ENCODE data around the gene NAA16.

The NAA16 gene

DNA sequence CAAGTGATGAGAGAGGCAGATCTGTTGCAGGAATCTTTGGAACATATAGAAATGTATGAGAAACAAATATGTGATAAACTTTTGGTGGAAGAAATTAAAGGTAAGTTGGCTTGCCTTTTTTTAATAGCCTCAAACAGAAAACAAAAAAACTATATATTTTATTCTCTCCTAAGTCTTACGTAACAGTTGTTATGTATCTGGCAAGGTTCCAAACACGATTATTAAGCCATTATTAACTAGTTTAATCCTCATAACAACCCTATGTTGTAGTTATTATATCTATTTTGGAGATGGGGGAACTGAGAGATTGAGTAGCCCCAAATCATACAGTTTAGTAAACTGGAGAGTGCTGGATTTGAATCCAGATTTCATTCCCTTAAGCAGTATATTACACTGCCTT lies 14.7 kb downstream of the NAA16 start:
- Histone ChIP-seq H3K4me3 (IDR thresholded peaks at IDR 0.05; ENCODE audit: insufficient read depth, low read depth, low read length) (no peak overlapping the region), H3K4me1 (ENCODE audit: low read depth, poor library complexity, severe bottlenecking) (no peaks in the 10 kb centered on the region), H4K20me1 (ENCODE audit: insufficient read depth) (peaks cover 4% of the 10 kb centered on the region; the same call in 1 of the 2 replicates), H2AFZ (ENCODE audit: low read depth) (no peak overlapping the region), H3K27ac (no peak overlapping the region), H3K79me2 (ENCODE audit: insufficient read depth, low read depth) (peaks cover 4% of the 10 kb centered on the region; the same call in 1 of the 2 replicates), H3K36me3 (ENCODE audit: insufficient read depth) (no peaks in the 10 kb centered on the region), H3K9ac (no peak overlapping the region), H3K27me3 (ENCODE audit: insufficient read depth, low read depth) (no peaks in the 10 kb centered on the region), H3K4me2 (no peak overlapping the region)
- TF ChIP-seq CTCF (conservative IDR thresholded peaks at IDR 0.05; ENCODE audit: low read depth, low read length), result no peak

DNA sequence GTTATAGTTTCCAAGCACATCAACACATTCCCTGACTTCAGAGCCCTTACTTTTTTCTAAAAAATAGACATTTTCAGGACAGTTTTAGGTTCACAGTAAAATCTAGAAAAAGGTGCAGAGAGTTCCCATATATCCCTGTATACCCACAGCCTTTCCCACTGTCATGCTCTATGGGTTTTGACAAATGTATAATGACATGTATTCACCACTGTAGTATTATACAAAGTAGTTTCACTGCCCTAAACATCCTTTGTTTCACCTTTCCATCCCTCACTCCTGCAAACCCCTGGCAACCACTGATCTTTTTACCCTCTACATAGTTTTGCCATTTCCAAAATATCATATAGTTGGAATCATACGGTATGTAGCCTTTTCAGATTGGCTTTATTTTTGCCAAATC lies 15.6 kb downstream of the NAA16 start:
- H3K36me3 ChIP-seq (ENCODE audit: insufficient read depth), result no peaks in the 10 kb centered on the region
- peaks cover 2% of the 10 kb centered on the region; the same call in 1 of the 2 replicates for H3K79me2 ChIP-seq (ENCODE audit: insufficient read depth, low read depth)
- no peaks in the 10 kb centered on the region for H3K27me3 ChIP-seq (ENCODE audit: insufficient read depth, low read depth)

DNA sequence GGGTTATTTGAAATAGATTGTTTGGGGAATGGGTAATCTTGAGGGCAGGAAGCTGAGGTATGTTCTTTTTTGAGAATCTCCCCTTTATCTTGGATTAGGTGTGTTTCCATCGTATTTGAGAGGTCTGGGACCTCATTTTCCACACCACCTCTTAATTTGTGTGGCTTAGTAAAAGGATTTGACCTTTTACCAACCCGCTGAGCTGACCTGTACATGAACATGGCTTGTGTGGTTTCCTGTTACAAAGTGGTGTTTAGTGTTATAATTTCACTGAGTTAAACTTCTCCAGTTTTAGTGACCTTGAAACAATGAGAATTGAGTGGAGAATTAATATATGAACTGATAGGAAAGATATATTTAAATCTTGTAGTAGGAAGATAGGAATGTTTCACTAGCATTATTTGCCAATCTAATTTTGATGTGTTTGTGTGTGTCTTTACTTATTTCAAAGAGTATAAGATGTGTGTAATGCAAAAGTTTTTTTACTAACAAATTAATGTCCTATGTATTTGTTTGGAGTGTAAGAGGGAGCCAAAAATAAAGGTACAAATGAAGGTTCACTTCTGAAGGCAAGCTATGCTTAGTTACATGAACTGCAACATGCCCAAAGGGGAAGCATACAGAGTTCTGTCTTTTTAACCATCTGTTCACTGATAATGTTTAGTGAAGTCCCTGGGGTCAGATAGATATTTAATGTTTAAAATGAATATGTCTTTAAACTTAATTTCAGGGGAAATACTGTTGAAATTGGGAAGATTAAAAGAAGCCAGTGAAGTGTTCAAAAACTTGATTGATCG lies 17.1 kb downstream of the NAA16 start:
- Histone ChIP-seq H3K4me2 (no peak overlapping the region), H3K27ac (no peak overlapping the region), H3K79me2 (ENCODE audit: insufficient read depth, low read depth) (no peaks in the 10 kb centered on the region), H3K27me3 (ENCODE audit: insufficient read depth, low read depth) (no peaks in the 10 kb centered on the region), H3K4me1 (ENCODE audit: low read depth, poor library complexity, severe bottlenecking) (peaks cover 7% of the 10 kb centered on the region), H4K20me1 (ENCODE audit: insufficient read depth) (no peaks in the 10 kb centered on the region), H3K36me3 (ENCODE audit: insufficient read depth) (no peaks in the 10 kb centered on the region), H3K9ac (no peak overlapping the region), H3K4me3 (IDR thresholded peaks at IDR 0.05; ENCODE audit: insufficient read depth, low read depth, low read length) (no peak overlapping the region), H2AFZ (ENCODE audit: low read depth) (no peak overlapping the region)
- no peak for TF ChIP-seq CTCF (conservative IDR thresholded peaks at IDR 0.05; ENCODE audit: low read depth, low read length)

More for the DNA sequence above, 15.6 kb downstream of the NAA16 start:
- Histone ChIP-seq H3K4me2 (no peak overlapping the region), H2AFZ (ENCODE audit: low read depth) (no peak overlapping the region), H3K27ac (no peak overlapping the region), H3K4me1 (ENCODE audit: low read depth, poor library complexity, severe bottlenecking) (no peaks in the 10 kb centered on the region), H4K20me1 (ENCODE audit: insufficient read depth) (peaks cover 4% of the 10 kb centered on the region; the same call in 1 of the 2 replicates), H3K9ac (no peak overlapping the region), H3K4me3 (IDR thresholded peaks at IDR 0.05; ENCODE audit: insufficient read depth, low read depth, low read length) (no peak overlapping the region)
- TF ChIP-seq CTCF (conservative IDR thresholded peaks at IDR 0.05; ENCODE audit: low read depth, low read length), result no peak

GRCh38 chr13:41332829-41333228 lies 21.8 kb downstream of the NAA16 start:
- Histone ChIP-seq H3K36me3 (ENCODE audit: insufficient read depth) (no peaks in the 10 kb centered on the region), H3K9ac (no peak overlapping the region), H2AFZ (ENCODE audit: low read depth) (no peak overlapping the region), H3K4me1 (ENCODE audit: low read depth, poor library complexity, severe bottlenecking) (peaks cover 7% of the 10 kb centered on the region), H3K27me3 (ENCODE audit: insufficient read depth, low read depth) (no peaks in the 10 kb centered on the region), H3K4me3 (IDR thresholded peaks at IDR 0.05; ENCODE audit: insufficient read depth, low read depth, low read length) (no peak overlapping the region), H3K27ac (no peak overlapping the region), H3K4me2 (no peak overlapping the region), H4K20me1 (ENCODE audit: insufficient read depth) (no peaks in the 10 kb centered on the region), H3K79me2 (ENCODE audit: insufficient read depth, low read depth) (no peaks in the 10 kb centered on the region)
- TF ChIP-seq CTCF (conservative IDR thresholded peaks at IDR 0.05; ENCODE audit: low read depth, low read length), result no peak

All from KMS-11 (cell line).